Ovary (tissue), 9 donors: ENCODE results near the gene UNC5CL. TPM values are rescaled to one million over a fixed set of nuclear protein-coding genes. Genes with fewer than 3 reads are reported as not detected.

Source experiments
- DNase-seq, 5 donors: peaks; one replicate each; pipeline ENCODE4 v3.0.0-alpha.2; 2019 to 2020
- H3K27ac ChIP-seq, 2 donors: fragments of 200-600 bp; one replicate each; pipeline versions ENCODE4 v1.5.1 to v1.8.0; 2019 to 2022
- H3K27me3 ChIP-seq: fragments of 200-600 bp; one replicate; pipeline ENCODE4 v1.8.0; 2022
- H3K36me3 ChIP-seq: fragments of 200-600 bp; sonication (generic); one replicate; pipeline ENCODE4 v1.5.1; 2019
- H3K4me1 ChIP-seq: one replicate; pipeline ENCODE4 v1.8.1; 2013; ENCODE audit warnings: mild to moderate bottlenecking, moderate library complexity; ENCODE audit not compliant: insufficient read depth
- H3K4me3 ChIP-seq: fragments of 200-600 bp; sonication (generic); one replicate; pipeline ENCODE4 v1.5.1; 2017
- H3K9me3 ChIP-seq, 2 donors: fragments of 200-600 bp in 1 of 2; sonication (generic) in 1 of 2; one replicate each; pipeline versions ENCODE4 v1.5.1 to v1.8.1; 2013 to 2019; ENCODE audit warnings: mild to moderate bottlenecking in 1 of 2, moderate library complexity in 1 of 2
- CTCF ChIP-seq, 3 donors: fragments of 450-650 bp in 2 of 3; fragments of 200-600 bp in 1 of 3; IDR thresholded peaks; one replicate each; pipeline versions ENCODE4 v1.5.1 to v1.8.0; 2016 to 2022; ENCODE audit warnings: antibody characterized with exemption in 3 of 3, mild to moderate bottlenecking in 1 of 3
- EP300 ChIP-seq: sonication (generic); formaldehyde crosslinking; IDR thresholded peaks from one replicate; pipeline ENCODE4 v1.6.1; 2017; ENCODE audit warnings: antibody characterized with exemption
- POLR2A ChIP-seq: fragments of 450-650 bp; IDR thresholded peaks from one replicate; pipeline ENCODE4 v1.6.1; 2017; ENCODE audit warnings: antibody characterized with exemption, mild to moderate bottlenecking, moderate library complexity
- WGBS, 3 donors: extraction: QIAGEN DNeasy Blood & Tissue Kit in 1 of 3; methylation state at CpG; one replicate each; pipeline versions ENCODE4 v1.1.5 to v1.1.7; 2013 to 2017; 5-methylcytosine and 5-hydroxymethylcytosine counted together
- intact Hi-C, 4 donors: fragments of 100-400 bp; cut with DNase I; formaldehyde crosslinking; loops; one replicate each; pipeline versions ENCODE4 v1.11.0 to v1.15.1; 2022 to 2023
- polyA plus RNA-seq, 2 donors: library from polyadenylated mRNA; stranded (reverse); fragments of 200-250 nt in 1 of 2; fragments of 350-450 nt in 1 of 2; fragmentation: Illumina TruSeq in 1 of 2; extraction: RNeasy Lipid Tissue Mini Kit (QIAGEN cat#74804) in 1 of 2; gene quantifications; one replicate each; pipeline ENCODE4 v1.2.3, GENCODE V29; 2013 to 2014
- total RNA-seq, 7 donors: library from RNA; depleted of rRNA in 2 of 7; stranded (reverse); fragments of >200 nt in 2 of 7; fragmentation: NEBNext Ultra II Directional in 3 of 7; extraction: Animal tissue kit (Norgen Biotek cat#: 25700) in 3 of 7; gene quantifications; one replicate each; pipeline versions ENCODE4 v1.1.0 to v1.2.4, GENCODE V29; 2016 to 2023
- donor health status: DM: no; HTN: no; CAD: no; lungs with moderate emphysema.
- donor health status: DM: no; HTN: no; CAD: no.
- donor health status: Bipolar disorder and iron deficiency.
- donor health status: DM: yes; HTN: yes; CAD: no.
- donor health status: DM: no; HTN: no; CAD: no.
- donor health status: DM: yes; HTN: yes; CAD: no.

The UNC5CL gene
- total and polyA plus RNA-seq, 9 donors: 0.60 to 2.1 (median 0.86) TPM

GRCh38 chr6:41056768-41057490, 17.9 kb upstream of the UNC5CL start:
- H3K36me3 ChIP-seq: no peaks in the 10 kb centered on the region

GRCh38 chr6:41055149-41055548, 16.1 kb upstream of the UNC5CL start:
- TF ChIP-seq POLR2A: no peak
- no peak for TF ChIP-seq CTCF (IDR thresholded peaks at IDR 0.05)
- TF ChIP-seq EP300: no peak
- H3K4me3 ChIP-seq: no peak overlapping the region
- H3K36me3 ChIP-seq: no peaks in the 10 kb centered on the region
- intact Hi-C loops: loop anchor here in 1 of 4 donors (5.0 kb wide), 1 partner anchor 43 kb away; no protein-coding TSS in a partner anchor
- no peaks in the 10 kb centered on the region for H3K4me1 ChIP-seq
- 18 to 31% (median 24%) methylated on average over 3 of the region's 3 CpGs for WGBS, 3 donors
- H3K9me3 ChIP-seq: no peaks in the 10 kb centered on the region
- no peak overlapping the region for H3K27ac ChIP-seq
- DNase-seq: no peak
- H3K27me3 ChIP-seq: no peaks in the 10 kb centered on the region

More at GRCh38 chr6:41056768-41057490, 17.9 kb upstream of the UNC5CL start:
- no peak overlapping the region for H3K4me3 ChIP-seq
- no peaks in the 10 kb centered on the region for H3K4me1 ChIP-seq
- WGBS, 3 donors: 88 to 90% (median 89%) methylated on average over 6 of the region's 6 CpGs
- DNase-seq: no peak
- H3K9me3 ChIP-seq: no peaks in the 10 kb centered on the region
- TF ChIP-seq CTCF (IDR thresholded peaks at IDR 0.05): no peak
- TF ChIP-seq EP300: no peak
- no peaks in the 10 kb centered on the region for H3K27me3 ChIP-seq
- H3K27ac ChIP-seq: no peak overlapping the region
- intact Hi-C loops: loop anchor here in 1 of 4 donors (5.0 kb wide), 1 partner anchor 45 kb away; no protein-coding TSS in a partner anchor

GRCh38 chr6:41054511-41054910, 15.5 kb upstream of the UNC5CL start:
- H3K9me3 ChIP-seq: no peaks in the 10 kb centered on the region
- no peaks in the 10 kb centered on the region for H3K4me1 ChIP-seq
- no peak for DNase-seq
- H3K4me3 ChIP-seq: no peak overlapping the region
- 92 to 93% (median 92%) methylated on average over 3 of the region's 3 CpGs for WGBS, 3 donors
- H3K27ac ChIP-seq: no peak overlapping the region
- no peak for TF ChIP-seq EP300
- no peak for TF ChIP-seq POLR2A
- TF ChIP-seq CTCF (IDR thresholded peaks at IDR 0.05): no peak
- no peaks in the 10 kb centered on the region for H3K36me3 ChIP-seq
- intact Hi-C loops: no loop called here
- no peaks in the 10 kb centered on the region for H3K27me3 ChIP-seq

GRCh38 chr6:41053041-41053440, 14.0 kb upstream of the UNC5CL start, which contains the start of gene APOBEC2:
APOBEC2 (plus strand) TSS chr6:41053202; CDS start chr6:41053348, 146 bp downstream.
- H3K9me3 ChIP-seq: no peaks in the 10 kb centered on the region
- no peaks in the 10 kb centered on the region for H3K4me1 ChIP-seq
- TF ChIP-seq POLR2A: no peak
- TF ChIP-seq CTCF (IDR thresholded peaks at IDR 0.05): no peak
- no peak for TF ChIP-seq EP300
- 59 to 69% (median 61%) methylated on average over 5 of the region's 5 CpGs for WGBS, 3 donors
- no peak within 1 kb of the TSS for H3K4me3 ChIP-seq
- intact Hi-C loops: no loop called here
- H3K27me3 ChIP-seq: no peaks in the 10 kb centered on the region
- H3K36me3 ChIP-seq: no peaks in the 10 kb centered on the region
- no peak for DNase-seq
- H3K27ac ChIP-seq: no peak within 1 kb of the TSS
